Stimulated activated CD4-positive, alpha-beta T cell treated with anti-CD3 and anti-CD28 coated beads, Interleukin-2, amount 100 ng/mL, for 4 hours (primary cell): ENCODE data around the gene CDH6.

Experiments used
- DNase-seq: peaks from one replicate; pipeline ENCODE4 v3.0.0-alpha.2; 2020; ENCODE audit warnings: low read depth

The CDH6 gene

DNA sequence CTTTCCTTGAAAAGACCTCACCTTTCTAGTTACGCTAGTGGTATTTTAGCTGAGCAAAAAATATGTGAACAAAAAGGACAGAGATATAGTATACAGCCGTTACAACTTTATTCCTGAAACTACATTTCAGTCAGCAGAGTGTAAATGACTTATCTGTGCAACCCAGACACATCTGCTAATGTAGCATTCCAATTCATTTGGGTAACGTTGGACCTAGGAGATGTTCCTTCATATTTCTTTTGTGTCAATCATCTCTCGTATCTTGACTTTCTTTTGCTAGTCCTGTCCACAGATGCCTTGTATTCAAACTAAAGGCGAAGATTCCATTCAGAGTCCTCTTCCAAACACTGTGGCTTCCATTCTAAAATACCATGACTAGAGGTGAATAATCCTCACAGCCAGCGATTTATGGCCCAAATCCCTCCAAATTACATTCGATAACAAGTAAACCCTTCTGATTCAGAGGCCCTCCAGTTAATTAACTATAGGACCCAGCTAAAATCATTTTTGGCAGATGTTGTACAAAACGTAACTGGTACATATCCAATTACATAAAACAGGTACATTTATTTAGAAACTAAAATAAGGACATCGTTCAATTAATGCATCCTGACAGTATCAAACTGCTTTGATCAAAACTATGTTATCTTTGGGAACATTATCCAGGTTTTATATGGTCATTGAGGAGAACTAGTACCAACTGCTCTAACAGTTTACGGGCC lies 182.7 kb downstream of the CDH6 start:
- no peak for DNase-seq

DNA sequence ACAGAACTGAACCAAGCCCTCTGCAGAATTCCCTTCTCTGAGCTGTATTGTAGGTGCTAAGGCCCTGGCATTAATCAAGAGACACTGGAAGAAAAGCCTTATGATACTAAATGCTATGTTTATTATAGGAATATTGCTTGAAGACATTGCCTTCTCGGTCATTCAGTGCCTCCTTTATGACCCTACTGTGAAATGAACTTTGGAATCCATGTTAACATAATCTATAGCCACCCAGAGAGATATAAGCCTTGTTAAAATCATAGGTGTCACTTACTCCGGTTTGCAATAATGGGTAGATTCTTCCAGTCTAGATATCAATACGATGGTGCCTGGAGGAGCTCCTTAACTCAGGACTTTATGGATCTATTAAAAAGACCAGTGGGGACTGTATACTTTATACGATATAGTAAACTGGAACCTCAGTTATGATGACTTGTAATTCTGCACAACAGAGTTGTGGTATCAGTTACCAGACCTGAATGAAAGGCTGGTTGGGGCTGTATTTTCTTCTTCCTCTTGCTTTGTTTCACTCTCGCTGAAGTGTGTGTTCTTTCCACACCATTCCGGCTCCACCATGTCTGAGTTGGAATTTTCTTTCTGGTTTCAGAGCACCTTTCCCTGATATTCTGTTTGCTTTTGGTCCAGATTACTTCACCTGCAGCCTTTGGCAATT lies 183.9 kb downstream of the CDH6 start:
- no peak for DNase-seq

DNA sequence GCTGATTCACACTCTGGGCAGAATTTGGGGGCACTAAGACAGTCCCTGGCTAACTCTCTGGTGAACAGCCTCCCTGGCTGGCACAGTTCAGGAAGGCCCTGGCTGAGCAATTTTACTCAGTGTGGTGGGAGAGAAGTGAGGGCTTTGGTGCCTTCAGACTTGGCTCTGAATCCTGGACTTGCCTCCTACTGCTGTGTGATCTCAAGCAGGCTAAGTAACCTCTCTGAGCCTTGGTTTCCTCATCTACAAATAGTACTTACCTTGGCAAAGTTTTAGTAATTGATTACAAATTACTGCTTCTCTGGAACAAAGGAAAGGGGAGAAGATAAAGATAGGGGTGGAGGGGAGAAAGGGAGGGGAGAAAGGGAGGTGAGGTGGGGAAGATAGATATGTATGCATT lies 184.7 kb downstream of the CDH6 start:
- no peak for DNase-seq
